Stimulated activated CD8-positive, alpha-beta memory T cell treated with anti-CD3 and anti-CD28 coated beads, Interleukin-15, amount 100 ng/mL, for 1 hour (primary cell): Measurements from ENCODE around the gene LONP1.
"Not testable (repeated sequence)": the region's sequence is repeated elsewhere in the genome, so short reads cannot be mapped to it uniquely, and the experiment has no call there.

Experiments
- DNase-seq: peaks from one replicate; pipeline ENCODE4 v3.0.0-alpha.2; 2020; ENCODE audit warnings: low read depth

LONP1 gene

GRCh38 chr19:5711025-5711424, 8.9 kb downstream of the LONP1 start:
- no peak for DNase-seq

- DNase-seq, result no peak
Observed at GRCh38 chr19:5707576-5708575, 12.1 kb downstream of the LONP1 start.

DNA sequence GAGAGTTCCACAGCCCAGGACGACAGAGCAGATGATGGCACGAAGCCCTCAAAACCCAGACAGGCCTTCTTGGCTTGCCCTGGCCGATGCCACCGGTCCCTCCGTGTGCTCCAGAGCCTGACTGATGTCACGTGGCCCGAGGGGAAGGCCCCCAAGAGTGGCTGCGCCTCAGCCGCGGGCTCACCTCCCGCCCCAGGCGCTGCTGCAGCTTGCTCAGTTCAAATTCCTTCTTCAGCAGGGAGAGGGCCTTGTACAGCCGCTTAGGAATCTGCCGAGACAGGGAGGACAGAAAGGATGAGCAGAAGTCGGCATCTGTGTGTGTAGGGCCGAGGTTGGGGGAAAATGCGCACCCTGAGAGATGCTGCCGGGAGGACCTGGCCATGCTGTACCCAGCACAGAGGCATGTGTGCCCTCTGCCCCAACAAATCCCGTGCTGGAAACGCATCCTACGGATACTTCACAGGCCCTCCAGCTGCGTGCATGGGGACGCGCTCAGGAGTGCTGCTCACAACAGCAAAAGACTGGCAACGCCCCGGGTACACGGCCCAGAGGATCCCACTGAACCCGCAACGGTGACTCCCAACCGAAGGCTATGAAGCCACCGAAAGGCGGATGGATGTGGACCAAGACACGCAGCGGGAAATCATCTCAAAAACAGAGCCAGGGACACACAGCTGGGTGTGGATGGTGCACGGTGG, 12.9 kb downstream of the LONP1 start:
- DNase-seq, result no peak

- no peak for DNase-seq
Observed at GRCh38 chr19:5705552-5705951, 14.4 kb downstream of the LONP1 start.

DNA sequence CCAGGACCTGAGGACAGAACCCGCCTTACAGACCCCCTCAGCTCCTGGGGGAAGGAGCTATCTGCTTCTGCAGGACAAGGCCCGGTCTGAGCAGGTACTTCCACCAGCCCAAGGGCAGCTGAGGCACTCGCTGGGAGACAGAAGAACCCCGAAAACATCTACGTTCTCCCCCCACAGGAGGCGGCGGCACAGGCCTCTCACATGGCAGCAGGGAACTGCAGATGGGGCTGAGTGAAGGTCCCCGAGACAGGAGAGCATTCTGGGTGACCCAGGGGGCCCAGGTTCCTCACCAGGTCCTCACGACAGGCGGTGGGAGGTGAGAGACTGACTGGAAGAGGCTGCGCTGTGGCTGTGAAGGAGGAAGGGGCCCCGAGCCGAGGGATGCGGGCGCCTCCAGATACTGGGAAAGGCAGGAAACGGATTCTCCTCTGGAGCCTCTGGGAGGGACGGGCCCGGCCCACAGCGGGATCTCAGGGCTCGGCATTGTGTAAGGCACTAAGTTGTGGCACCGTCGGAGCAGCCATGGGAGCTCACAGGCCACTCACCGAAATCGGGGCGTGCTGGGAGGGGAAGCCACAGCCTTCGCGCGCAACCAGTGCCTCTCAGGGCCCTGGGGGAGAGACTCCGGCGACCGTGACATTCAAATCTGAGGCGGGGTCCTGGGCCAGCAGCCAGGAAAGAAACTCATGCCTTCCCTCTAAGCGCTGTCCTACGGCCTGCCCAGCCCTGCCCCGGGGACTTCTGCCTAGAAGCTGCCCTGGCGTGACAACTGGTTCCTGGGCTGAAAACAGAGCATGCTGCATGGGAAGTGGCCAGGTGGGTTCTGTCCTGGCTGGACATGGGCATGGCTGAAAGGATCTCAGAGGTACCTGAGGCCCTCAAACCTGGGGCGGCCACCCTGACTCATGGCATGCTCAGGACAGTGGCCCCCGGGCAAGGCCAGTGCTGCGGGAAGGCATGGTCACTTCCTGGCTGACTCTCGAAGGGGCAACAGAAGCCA, 15.8 kb downstream of the LONP1 start:
- DNase-seq, result no peak

- not testable (repeated sequence) for DNase-seq
Observed at GRCh38 chr19:5702053-5702410, 17.9 kb downstream of the LONP1 start.

GRCh38 chr19:5700455-5701092, 19.4 kb downstream of the LONP1 start:
- no peak for DNase-seq

DNA sequence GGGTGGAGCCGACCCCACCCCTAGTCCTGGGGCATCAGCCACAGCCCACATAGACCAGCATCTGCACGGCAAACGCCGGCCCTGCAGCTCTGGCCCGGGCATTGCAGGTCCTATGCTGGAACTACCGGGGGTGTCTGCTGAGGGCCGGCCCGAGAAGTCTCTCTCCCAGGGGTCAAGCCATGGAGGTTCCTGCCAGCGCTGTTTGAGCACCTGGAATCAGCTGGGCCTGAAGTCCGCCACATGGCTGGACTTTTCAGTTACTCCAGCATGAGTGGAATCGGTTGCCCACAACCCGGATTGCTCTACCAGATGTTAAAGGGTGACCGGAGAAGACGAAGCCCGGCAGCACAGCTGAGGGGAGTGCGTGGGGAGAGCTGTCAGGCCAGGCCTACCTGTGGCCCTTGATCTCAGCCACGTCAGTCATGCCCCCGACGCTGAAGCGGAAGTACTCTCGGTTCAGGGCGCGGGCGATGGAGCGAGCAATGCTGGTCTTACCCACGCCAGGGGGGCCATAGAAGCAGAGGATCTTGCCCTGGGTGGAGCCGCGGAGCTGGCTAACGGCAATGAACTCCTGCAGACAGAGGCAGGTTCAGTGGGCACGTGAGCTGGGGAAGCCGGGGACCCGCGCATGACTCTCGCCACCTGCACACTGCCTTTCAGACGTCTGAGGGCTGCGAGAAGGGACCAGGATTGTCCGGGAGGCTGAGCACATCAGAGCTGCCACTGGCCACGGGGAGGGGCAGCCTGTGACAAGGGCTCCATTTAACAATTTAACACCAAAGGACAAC, 21.1 kb downstream of the LONP1 start:
- no peak for DNase-seq

- DNase-seq, result no peak
Observed at GRCh38 chr19:5697890-5698634, 21.9 kb downstream of the LONP1 start.

DNA sequence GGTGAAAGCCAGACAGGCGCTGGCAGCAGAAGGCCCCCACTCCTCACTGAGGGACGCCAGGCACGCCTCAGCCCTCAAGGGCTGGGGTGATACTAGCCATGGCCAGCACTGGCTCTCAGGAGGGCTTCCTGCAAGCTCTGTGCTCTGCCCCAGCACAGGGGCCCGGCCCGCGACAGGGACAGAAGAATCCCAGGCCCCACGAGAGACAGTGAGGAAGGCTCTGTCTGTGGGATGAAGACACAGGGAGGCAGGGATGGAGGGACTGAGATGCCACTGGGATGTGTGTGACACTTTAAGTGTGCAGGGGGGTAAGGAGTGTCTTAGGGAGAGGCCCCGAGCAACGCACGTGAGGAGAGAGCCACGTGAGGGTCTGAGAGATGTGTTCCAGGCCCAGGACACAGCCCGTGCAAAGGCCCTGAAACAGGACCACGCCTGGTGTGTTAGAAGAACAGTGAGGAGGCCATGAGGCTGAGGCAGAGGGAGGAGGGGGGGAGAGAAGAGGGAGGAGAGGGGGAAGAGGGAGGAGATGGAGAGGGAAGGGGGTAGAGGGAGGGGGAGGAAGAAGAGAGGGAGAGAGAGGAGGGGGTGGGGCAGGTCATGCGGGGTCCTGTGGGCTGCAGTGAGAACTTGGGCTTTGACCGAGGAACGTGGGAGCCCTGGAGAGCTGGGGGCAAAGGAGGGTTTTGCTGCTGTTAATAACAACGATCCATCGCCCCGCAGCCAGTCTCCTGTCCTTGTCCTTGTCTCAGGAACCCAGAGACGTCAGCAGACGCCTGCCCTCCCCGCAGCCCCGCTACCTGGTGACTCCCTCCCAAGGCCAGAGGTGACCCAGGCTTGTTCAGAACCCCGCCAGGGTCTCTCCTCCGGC, 22.7 kb downstream of the LONP1 start:
- no peak for DNase-seq

- DNase-seq, result no peak
Observed at GRCh38 chr19:5696196-5697021, 23.5 kb downstream of the LONP1 start.

GRCh38 chr19:5695649-5696195, 24.2 kb downstream of the LONP1 start:
- no peak for DNase-seq

- no peak for DNase-seq
Observed at GRCh38 chr19:5694956-5695648, 24.8 kb downstream of the LONP1 start.

DNA sequence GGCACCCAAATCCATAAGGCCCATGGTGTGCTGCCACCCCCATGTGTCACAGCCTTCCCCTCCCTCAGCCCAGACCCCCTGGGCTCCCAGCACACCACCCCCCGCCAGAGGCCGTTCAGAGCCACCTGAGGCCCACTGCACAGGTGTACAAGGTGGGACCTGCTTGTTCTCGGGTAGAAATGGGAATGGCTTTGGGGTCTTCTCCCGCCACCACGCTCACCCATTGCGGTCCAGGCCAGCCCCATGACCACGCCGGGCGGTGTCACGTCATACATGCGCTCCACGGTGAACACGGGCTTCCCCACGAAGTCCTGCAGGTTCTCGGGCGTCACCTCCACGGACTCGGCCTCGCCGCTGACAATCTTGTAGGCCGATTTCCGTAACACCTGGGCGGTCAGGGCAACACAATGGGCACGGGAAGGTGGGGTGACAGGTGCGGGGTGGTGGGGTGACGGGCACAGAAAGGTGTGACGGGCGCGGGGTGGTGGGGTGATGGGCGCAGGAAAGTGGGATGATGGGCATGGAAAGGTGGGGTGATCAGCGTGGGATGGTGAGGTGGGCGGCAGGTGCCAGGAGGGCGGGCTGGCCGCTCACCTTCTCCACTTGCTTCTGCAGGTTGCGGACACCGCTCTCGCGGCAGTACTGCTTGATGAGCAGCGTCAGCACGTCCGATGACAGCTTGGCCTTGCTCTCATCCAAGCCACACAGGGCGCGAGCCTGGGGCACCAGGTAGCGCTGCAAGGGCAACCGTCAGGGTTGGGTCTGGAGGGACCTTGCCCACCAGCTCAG, 25.6 kb downstream of the LONP1 start:
- no peak for DNase-seq

DNA sequence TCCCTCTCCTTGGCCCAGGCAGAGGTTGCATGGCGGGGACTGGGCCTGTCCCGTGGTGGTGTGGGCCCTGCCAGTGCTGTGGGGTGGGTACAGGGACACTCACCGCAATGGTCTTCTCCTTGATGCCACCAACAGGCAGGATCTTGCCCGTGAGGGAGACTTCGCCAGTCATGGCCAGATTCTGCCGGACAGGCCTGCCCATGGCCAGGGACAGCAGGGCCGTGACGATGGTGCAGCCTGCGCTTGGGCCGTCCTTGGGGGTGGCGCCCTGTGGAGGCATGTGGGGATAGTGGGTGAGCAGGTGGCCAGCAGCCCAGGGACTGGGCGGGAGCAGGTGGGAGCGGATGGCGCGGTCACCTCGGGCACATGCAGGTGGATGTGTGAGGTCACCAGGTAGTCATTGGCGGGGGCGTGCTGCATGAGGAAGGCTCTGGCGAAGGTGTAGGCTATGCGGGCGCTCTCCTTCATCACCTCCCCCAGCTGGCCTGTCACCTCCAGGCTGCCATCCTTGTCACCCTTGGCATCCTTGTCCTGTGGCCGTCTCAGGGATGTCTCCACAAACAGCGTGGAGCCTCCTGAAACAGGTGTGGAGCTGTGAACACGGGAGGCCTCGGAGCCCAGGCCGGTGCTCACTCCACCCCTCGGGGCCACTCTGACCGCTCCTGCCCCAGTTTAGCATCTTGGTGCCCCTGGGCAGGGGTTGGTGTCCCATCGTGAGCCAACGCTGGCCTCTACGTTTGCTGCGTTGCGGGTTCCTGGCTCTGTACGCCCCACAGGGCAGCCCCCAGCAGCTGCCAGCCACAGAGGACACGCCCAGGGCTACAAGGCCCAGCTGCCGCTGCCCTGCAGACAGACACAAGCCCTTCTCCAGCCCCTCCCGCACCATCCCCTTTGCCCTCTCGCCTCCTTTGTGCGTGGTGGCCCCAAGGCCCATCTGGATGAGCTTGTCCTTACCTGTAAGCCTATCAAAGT, 26.5 kb downstream of the LONP1 start:
- DNase-seq, result no peak
